ENCODE measurements around the gene NKTR.
A peak's percentile ranks its signal among the peaks of the same experiment; 100 is the strongest.

Gene NKTR

GRCh38 chr3:42656680-42657610 lies 56.5 kb downstream of the NKTR start:
- intact Hi-C loops (cut with DNase I): no loop called here
- peak in 2 of 42 donors; percentile 9 to 16 for DNase-seq

GRCh38 chr3:42657675-42658074 lies 57.2 kb downstream of the NKTR start:
- intact Hi-C loops (cut with DNase I): no loop called here
- DNase-seq: peak in 1 of 42 donors; percentile 39

GRCh38 chr3:42658091-42658770 lies 57.7 kb downstream of the NKTR start:
- intact Hi-C loops (cut with DNase I): no loop called here
- DNase-seq: peak in 28 of 42 donors; percentile 15 to 80 (median 56)

GRCh38 chr3:42658771-42659390 lies 58.4 kb downstream of the NKTR start:
- intact Hi-C loops (cut with DNase I): no loop called here
- peak in 6 of 42 donors; percentile 3 to 43 (median 6) for DNase-seq

GRCh38 chr3:42659451-42660130 lies 59.1 kb downstream of the NKTR start:
- DNase-seq: peak in 12 of 42 donors; percentile 4 to 51 (median 18)
- intact Hi-C loops (cut with DNase I): no loop called here

- DNase-seq: peak in 15 of 42 donors; percentile 9 to 59 (median 15)
- intact Hi-C loops (cut with DNase I): no loop called here
Measured at GRCh38 chr3:42660131-42660715, 59.7 kb downstream of the NKTR start.

- peak in 16 of 42 donors; percentile 14 to 64 (median 25) for DNase-seq
- intact Hi-C loops (cut with DNase I): no loop called here
Measured at GRCh38 chr3:42660898-42661297, 60.4 kb downstream of the NKTR start.

GRCh38 chr3:42661593-42662022 lies 61.1 kb downstream of the NKTR start:
- peak in 4 of 42 donors; percentile 1 to 42 (median 10) for DNase-seq
- intact Hi-C loops (cut with DNase I): no loop called here

- intact Hi-C loops (cut with DNase I): no loop called here
- peak in 5 of 42 donors; percentile 1 to 41 (median 3) for DNase-seq
Measured at GRCh38 chr3:42662037-42662812, 61.7 kb downstream of the NKTR start.

GRCh38 chr3:42662813-42663535 lies 62.5 kb downstream of the NKTR start:
- intact Hi-C loops (cut with DNase I): no loop called here
- DNase-seq: peak in 5 of 42 donors; percentile 1 to 45 (median 28)

- peak in 9 of 42 donors; percentile 2 to 41 (median 13) for DNase-seq
- intact Hi-C loops (cut with DNase I): no loop called here
Measured at GRCh38 chr3:42663581-42664437, 63.3 kb downstream of the NKTR start.

- peak in 6 of 42 donors; percentile 2 to 40 (median 17) for DNase-seq
- intact Hi-C loops (cut with DNase I): no loop called here
Measured at GRCh38 chr3:42664438-42664803, 63.9 kb downstream of the NKTR start.

GRCh38 chr3:42665050-42665878 lies 64.8 kb downstream of the NKTR start:
- intact Hi-C loops (cut with DNase I): no loop called here
- peak in 9 of 42 donors; percentile 3 to 36 (median 8) for DNase-seq

- intact Hi-C loops (cut with DNase I): no loop called here
- peak in 11 of 42 donors; percentile 5 to 47 (median 10) for DNase-seq
Measured at GRCh38 chr3:42666022-42666421, 65.5 kb downstream of the NKTR start.

GRCh38 chr3:42666577-42666998 lies 66.1 kb downstream of the NKTR start:
- intact Hi-C loops (cut with DNase I): no loop called here
- DNase-seq: peak in 15 of 42 donors; percentile 4 to 45 (median 12)
